HG03565 (cell line): Measurements from ENCODE around the gene DSE.
"Not testable (repeated sequence)": the region's sequence is repeated elsewhere in the genome, so short reads cannot be mapped to it uniquely, and the experiment has no call there.

ENCODE experiments used
- ATAC-seq: cut with Tn5 transposase; IDR thresholded peaks from one replicate; pipeline ENCODE4 v1.9.1; 2021; ENCODE audit warnings: mild to moderate bottlenecking, moderate library complexity; ENCODE audit not compliant: unreplicated experiment

DSE gene

GRCh38 chr6:116370760-116371119 is at the start of gene DSE:
DSE (plus strand) TSS chr6:116370947; CDS start chr6:116399251, 28,304 bp downstream.
- ATAC-seq, result peak; percentile 42

- ATAC-seq, result not testable (repeated sequence)
These were observed 48.8 kb upstream of the DSE start for GRCh38 chr6:116321933-116322332.

GRCh38 chr6:116323863-116324262 is 46.9 kb upstream of the DSE start:
- ATAC-seq, result no peak

GRCh38 chr6:116325634-116326132 is 45.1 kb upstream of the DSE start:
- not testable (repeated sequence) for ATAC-seq

DNA sequence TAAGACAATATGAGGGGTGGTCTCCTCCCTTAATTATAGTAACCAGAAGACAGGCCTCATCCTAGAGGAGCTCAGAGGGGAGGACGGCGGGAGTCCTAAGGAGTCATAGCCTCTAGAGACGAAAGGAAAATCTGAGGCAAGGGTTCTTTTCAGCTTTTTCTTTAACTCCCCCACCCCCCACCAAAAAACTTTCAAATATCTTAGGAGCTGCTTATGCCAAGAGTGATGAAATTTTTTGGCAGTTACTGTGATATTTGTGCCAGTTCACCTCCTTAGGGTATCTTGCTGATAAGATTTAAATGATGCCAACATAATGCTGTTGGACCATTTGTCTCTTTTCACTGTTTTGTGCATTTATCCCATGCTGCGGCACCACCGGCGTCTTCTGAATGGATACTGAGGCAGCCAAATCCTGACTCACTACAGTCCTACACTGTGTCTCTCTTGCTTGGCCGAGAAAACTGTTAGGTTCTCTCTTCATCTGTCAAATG is 44.5 kb upstream of the DSE start:
- no peak for ATAC-seq

GRCh38 chr6:116326996-116327395 is 43.8 kb upstream of the DSE start:
- ATAC-seq, result no peak

DNA sequence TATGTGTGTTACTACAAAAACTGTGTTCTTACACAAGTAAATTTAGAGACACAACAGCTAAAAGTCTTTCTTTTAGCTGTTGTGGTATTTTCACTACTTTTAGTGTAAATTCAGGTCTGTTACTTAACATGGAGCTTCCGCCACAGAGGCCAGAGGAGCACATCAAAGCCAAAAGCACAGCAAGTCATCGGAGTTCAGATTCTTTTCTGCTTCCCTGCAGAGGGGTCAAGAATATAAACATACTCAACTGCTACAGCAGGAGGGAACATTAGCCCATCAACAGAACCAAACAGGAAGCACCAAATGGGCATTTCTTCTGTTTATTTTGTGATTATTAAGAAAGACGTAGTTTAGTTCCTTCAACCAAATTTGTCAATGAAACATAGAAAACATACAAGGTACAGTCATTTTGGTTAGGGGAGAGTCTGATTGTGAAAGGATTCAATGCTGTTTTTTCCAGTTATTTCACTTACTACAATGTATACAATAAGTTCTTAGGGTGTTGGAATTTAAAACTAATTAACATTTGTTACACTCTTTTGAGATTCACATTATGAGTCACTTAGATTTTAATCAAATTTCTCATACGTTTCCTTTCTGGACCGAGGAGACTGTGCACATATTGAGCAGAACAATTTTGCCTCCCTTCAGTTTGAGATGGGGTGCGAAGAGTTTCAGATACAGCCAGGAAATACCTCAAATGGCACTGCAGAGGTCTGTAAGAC is 42.8 kb upstream of the DSE start:
- ATAC-seq, result no peak

- no peak for ATAC-seq
These were observed 42.2 kb upstream of the DSE start for GRCh38 chr6:116328528-116328903.

- ATAC-seq, result no peak
These were observed 41.6 kb upstream of the DSE start for GRCh38 chr6:116329156-116329555.

DNA sequence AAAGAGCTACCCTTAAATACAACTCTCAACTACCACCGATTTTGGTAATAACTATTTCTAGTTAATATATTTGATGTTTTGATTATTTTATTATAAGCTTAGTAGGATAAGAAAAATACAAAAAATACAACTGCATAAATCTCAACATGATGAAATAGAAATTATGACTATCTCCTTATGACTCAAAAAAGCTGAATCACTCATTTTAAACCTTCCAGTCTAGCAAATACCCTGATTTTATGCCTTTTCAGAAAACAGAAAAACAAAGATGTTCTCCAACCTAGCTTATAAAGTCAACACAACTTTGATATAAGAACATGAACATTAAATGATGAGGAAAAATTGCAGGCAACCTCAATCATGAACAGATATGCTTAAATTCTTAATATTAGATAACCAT is 40.2 kb upstream of the DSE start:
- no peak for ATAC-seq

GRCh38 chr6:116332096-116332495 is 38.7 kb upstream of the DSE start:
- ATAC-seq, result no peak

- ATAC-seq, result not testable (repeated sequence)
These were observed 35.9 kb upstream of the DSE start for GRCh38 chr6:116334638-116335409.

- ATAC-seq, result no peak
These were observed 35.0 kb upstream of the DSE start for GRCh38 chr6:116335612-116336215.

GRCh38 chr6:116338943-116339342 is 31.8 kb upstream of the DSE start:
- no peak for ATAC-seq

- ATAC-seq, result not testable (repeated sequence)
These were observed 30.1 kb upstream of the DSE start for GRCh38 chr6:116340625-116341024.

DNA sequence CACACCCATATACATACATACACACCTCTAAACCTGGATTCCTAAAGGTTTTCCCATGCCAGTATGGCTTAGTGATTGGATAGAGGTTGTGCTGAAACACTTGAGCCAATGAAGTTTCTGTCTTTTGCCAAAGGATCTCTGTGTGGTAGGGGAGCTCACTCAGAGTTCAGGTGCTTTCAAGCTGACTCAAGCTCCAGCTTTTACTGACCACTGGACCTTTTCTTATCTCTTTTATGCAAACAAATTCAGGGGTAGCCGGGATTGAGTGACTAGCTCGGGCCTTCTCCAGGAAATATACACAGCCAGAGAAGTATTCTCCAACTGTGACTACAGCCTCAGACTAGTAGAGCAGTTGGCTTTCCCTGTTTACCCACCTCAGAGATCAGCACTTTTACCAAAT is 21.5 kb upstream of the DSE start:
- ATAC-seq, result no peak

- peak; percentile 40 for ATAC-seq
These were observed 19.6 kb upstream of the DSE start for GRCh38 chr6:116351101-116351500.

DNA sequence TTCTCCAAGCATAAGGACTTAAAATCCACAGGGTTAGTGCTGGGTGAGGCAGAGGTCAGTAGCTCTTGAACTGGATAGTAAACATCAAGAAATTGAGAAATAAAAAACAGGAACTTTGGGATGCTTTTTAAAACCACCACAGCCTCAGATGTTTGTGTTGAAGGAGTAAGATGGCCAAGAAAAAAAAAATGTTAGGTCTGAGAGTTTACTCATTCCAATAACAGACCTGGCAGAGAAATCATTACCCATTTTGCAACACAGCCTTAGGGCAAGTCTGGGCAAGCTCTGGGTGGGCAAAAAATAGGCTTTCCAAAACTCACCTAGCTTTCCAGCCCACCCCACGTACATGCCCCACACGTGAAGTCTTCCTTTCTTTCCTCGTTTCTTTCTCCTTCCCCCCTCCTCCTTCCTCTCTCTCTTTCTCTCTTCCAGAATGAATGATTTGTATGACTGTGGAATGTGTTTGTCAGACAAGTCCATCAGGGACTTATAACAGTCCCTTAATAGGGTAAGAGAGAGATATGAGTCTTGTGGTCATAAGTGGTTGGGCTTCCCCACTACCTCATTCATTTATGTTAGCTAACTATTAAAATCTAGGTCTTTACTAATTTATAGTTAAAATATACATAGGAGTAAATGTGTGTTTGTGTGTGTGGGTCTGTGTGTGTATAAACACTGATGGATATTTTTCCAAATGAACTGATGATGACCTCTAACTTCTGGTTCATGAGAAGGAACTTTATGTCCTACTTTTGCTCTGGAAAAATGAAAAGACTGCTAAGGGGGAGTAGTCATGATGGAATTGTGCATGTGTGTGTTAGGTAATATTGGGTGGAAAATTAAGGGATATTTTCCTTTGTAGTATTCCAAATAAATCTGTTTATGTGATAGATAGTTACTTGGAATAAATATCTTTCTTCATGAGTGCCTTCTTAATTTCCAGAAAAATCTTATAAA is 18.0 kb upstream of the DSE start:
- peak; percentile 59 for ATAC-seq

DNA sequence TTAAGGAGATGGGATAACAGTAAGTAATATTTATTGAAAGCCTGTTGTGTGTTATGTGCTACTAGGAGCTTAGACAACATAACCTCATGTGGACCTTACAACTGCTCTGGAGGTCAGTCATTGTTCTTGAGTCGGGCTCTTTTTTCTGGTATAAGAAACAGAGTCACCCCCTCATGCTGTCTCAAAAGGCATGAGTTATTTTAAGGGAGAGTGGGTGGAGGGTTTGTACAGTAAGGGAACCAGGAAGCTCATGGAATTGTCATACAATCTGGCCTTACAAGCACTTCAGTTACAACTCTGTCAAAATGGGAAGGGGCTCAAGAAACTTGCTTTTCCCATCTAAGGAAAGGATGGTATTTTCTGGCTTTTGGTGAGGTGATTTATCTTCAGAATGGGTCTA is 16.5 kb upstream of the DSE start:
- ATAC-seq, result no peak

GRCh38 chr6:116355796-116356195 is 15.0 kb upstream of the DSE start:
- no peak for ATAC-seq

DNA sequence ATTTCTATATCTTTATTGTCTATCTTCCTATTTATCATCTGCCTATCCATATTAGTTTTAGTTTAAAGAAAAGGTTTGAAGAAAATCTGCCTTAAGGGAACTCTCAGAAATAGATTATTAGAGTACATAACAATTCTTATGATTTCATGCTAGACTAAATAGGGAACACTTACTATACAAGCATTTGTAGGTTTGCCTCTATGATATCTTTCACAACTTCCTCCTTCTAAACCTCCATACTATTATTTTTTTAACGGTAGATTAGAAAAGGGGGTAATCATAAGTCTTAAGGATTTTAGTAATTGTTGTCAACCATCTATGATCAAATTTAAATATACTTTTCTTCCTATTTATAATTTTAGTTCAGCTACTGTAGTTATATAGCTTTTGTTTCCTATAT is 11.6 kb upstream of the DSE start:
- ATAC-seq, result no peak
